HUES48 (cell line): ENCODE results near the gene HIVEP1.

Experiments
- H3K27ac ChIP-seq: one replicate; pipeline ENCODE4 v1.7.0; 2013; ENCODE audit warnings: low read depth, low read length, inconsistent platforms
- H3K27me3 ChIP-seq: 2 replicates; pipeline ENCODE4 v1.6.1; 2013; ENCODE audit warnings: mild to moderate bottlenecking, low read length; ENCODE audit not compliant: control insufficient read depth, insufficient read depth
- H3K36me3 ChIP-seq: 2 replicates; pipeline ENCODE4 v1.6.1; 2013; ENCODE audit warnings: low read length; ENCODE audit not compliant: control insufficient read depth, insufficient read depth
- H3K4me1 ChIP-seq: 2 replicates; pipeline ENCODE4 v1.6.1; 2013; ENCODE audit warnings: mild to moderate bottlenecking, low read length; ENCODE audit not compliant: control insufficient read depth, insufficient read depth
- H3K4me3 ChIP-seq: 2 replicates; pipeline ENCODE4 v1.5.1; 2013; ENCODE audit warnings: mild to moderate bottlenecking, low read depth, low read length
- H3K9ac ChIP-seq: 2 replicates; pipeline ENCODE4 v1.6.1; 2013; ENCODE audit warnings: mild to moderate bottlenecking, low read depth, low read length, moderate library complexity
- H3K9me3 ChIP-seq: 2 replicates; pipeline ENCODE4 v1.6.1; 2013; ENCODE audit warnings: low read length; ENCODE audit not compliant: control insufficient read depth, insufficient read depth

The HIVEP1 gene

GRCh38 chr6:12012038-12012557, at the start of gene HIVEP1:
Gene HIVEP1 (plus strand): TSS chr6:12012312. CDS start chr6:12015629, 3,317 bp downstream.
- peak within 1 kb of the TSS; percentile 65 for H3K4me3 ChIP-seq
- H3K27me3 ChIP-seq: peaks cover 10% of the 10 kb centered on the region; the same call in 1 of the 2 replicates
- H3K9ac ChIP-seq: peak within 1 kb of the TSS; percentile 73
- H3K36me3 ChIP-seq: peaks cover 26% of the 10 kb centered on the region
- no peaks in the 10 kb centered on the region for H3K9me3 ChIP-seq
- H3K27ac ChIP-seq: peak within 1 kb of the TSS; percentile 97
- peaks cover 37% of the 10 kb centered on the region for H3K4me1 ChIP-seq

DNA sequence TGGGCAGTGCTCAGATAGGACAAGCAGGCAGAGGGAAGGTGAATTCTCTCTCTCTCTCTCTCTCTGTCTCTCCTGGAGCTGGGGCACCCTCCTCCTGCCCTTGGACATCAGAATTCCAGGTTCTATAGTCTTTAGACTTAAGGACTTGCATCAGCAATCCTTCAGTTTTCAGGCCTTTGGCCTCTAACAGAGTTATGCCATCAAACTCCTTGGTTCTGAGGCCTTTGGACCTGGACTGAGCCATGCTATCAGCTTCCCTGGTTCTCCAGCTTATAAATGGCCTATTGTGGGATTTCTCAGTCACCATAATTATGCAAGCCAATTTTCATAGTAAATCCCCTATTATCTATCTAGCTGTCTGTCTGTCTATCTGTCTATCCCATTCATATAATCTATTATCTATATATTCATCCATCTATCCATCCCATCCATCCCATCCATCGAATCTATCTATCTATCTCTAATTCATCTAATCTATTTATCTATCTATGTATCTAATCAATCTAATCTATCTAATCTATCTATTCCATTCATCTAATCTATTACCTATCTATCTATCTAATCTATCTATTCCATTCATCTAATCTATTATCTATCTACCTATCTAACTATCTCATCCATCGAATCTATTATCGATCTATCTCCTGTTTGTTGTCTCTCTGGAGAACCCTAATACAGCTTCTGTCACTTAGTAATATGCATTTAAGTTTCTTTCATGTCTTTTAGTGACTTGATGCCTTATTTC, 48.2 kb upstream of the HIVEP1 start:
- H3K9ac ChIP-seq: no peak overlapping the region
- H3K4me1 ChIP-seq: peaks cover 6% of the 10 kb centered on the region; the same call in 1 of the 2 replicates
- H3K27ac ChIP-seq: no peak overlapping the region
- H3K27me3 ChIP-seq: no peaks in the 10 kb centered on the region
- H3K9me3 ChIP-seq: no peaks in the 10 kb centered on the region
- no peaks in the 10 kb centered on the region for H3K36me3 ChIP-seq
- no peak overlapping the region for H3K4me3 ChIP-seq

DNA sequence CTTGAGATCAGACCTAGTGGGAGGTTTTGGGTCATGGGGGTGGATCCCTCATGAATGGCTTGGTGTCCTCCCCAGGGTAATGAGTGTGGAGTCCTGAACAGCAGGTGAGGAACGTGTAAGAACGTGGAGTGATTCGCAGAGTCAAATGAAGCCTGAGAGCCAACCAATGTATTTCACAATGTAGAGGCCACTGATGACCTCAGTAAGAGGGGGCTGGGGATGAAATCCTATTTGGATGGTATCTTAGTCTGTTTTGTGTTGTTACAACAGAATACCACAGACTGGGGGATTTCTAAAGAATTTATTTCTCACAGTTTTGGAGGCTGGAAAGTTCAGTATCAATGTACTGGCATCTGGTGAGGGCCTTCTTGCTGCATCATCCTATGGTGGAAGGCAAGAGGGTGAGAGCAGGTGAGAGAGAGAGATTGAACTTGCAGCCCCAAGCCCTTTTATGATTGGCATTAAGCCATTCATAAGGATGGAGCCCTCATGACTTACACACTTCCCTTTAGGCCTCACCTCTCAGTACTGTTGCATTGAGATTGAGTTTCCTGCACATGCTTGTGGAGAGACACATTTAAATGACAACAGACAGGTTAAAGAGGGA, 47.3 kb upstream of the HIVEP1 start:
- Histone ChIP-seq H3K4me3 (no peak overlapping the region), H3K36me3 (no peaks in the 10 kb centered on the region), H3K4me1 (peaks cover 6% of the 10 kb centered on the region; the same call in 1 of the 2 replicates), H3K27ac (no peak overlapping the region), H3K9ac (no peak overlapping the region), H3K9me3 (no peaks in the 10 kb centered on the region), H3K27me3 (no peaks in the 10 kb centered on the region)

DNA sequence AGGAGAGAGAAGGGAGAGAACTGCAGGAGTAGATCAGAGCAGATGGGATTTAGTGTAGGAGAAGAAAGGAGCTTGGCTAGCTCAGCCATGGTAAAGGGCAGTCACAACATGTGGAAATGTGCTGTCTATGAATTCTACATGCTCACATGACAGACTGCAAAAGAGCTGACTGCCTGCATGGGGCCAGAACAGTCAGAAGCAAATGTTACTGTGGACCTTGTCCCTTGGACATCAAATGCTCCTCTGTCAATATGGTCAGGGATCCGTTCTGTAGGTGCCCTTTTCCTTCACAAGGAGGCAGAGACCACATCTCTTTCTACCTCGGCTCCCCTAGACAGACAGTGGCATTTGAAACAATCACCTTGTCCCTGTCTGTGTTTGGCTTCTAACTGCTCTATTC, 46.6 kb upstream of the HIVEP1 start:
- H3K4me3 ChIP-seq: no peak overlapping the region

GRCh38 chr6:11968241-11968806, 43.8 kb upstream of the HIVEP1 start:
- Histone ChIP-seq H3K4me1 (peaks cover 21% of the 10 kb centered on the region), H3K4me3 (no peak overlapping the region), H3K9me3 (no peaks in the 10 kb centered on the region), H3K27me3 (no peaks in the 10 kb centered on the region), H3K27ac (no peak overlapping the region), H3K36me3 (no peaks in the 10 kb centered on the region), H3K9ac (no peak overlapping the region)

More for the DNA sequence above, 46.6 kb upstream of the HIVEP1 start:
- H3K36me3 ChIP-seq: no peaks in the 10 kb centered on the region
- no peaks in the 10 kb centered on the region for H3K27me3 ChIP-seq
- no peak overlapping the region for H3K27ac ChIP-seq
- no peak overlapping the region for H3K9ac ChIP-seq
- H3K9me3 ChIP-seq: no peaks in the 10 kb centered on the region
- H3K4me1 ChIP-seq: peaks cover 6% of the 10 kb centered on the region; the same call in 1 of the 2 replicates

GRCh38 chr6:11969092-11969491, 43.0 kb upstream of the HIVEP1 start:
- H3K36me3 ChIP-seq: no peaks in the 10 kb centered on the region
- H3K4me3 ChIP-seq: no peak overlapping the region
- H3K27ac ChIP-seq: no peak overlapping the region
- no peak overlapping the region for H3K9ac ChIP-seq
- H3K9me3 ChIP-seq: no peaks in the 10 kb centered on the region
- no peaks in the 10 kb centered on the region for H3K27me3 ChIP-seq
- H3K4me1 ChIP-seq: peaks cover 24% of the 10 kb centered on the region

DNA sequence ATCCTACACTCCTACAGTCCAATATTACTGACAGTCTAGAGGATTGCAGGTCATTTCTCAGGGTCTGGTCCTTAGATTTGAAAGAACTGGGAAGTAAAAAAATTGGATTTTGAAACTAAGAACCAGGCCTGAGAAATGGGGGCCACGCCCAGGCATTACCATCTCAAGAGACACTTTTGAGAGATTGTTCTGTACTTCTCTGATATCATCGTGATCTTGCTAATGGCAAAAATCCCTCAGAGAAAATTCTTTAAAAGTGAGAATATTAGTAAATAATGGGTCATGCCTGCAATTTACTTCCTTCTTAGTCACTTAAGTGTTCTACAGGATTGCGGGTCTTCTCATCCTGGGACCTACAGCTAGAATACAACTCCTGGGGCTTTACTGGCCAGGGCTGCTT, 42.0 kb upstream of the HIVEP1 start:
- no peaks in the 10 kb centered on the region for H3K36me3 ChIP-seq
- no peak overlapping the region for H3K4me3 ChIP-seq
- no peak overlapping the region for H3K9ac ChIP-seq
- H3K4me1 ChIP-seq: peaks cover 23% of the 10 kb centered on the region
- no peaks in the 10 kb centered on the region for H3K27me3 ChIP-seq
- no peak overlapping the region for H3K27ac ChIP-seq
- H3K9me3 ChIP-seq: no peaks in the 10 kb centered on the region

- Histone ChIP-seq H3K27ac (no peak overlapping the region), H3K4me1 (peaks cover 19% of the 10 kb centered on the region)
These were observed 41.0 kb upstream of the HIVEP1 start for GRCh38 chr6:11971154-11971553.

GRCh38 chr6:11972270-11972669, 39.8 kb upstream of the HIVEP1 start:
- Histone ChIP-seq H3K9ac (no peak overlapping the region), H3K4me1 (peaks cover 19% of the 10 kb centered on the region), H3K27ac (peak overlapping the region; percentile 84), H3K9me3 (no peaks in the 10 kb centered on the region), H3K36me3 (no peaks in the 10 kb centered on the region), H3K27me3 (no peaks in the 10 kb centered on the region), H3K4me3 (no peak overlapping the region)

More at GRCh38 chr6:11971154-11971553, 41.0 kb upstream of the HIVEP1 start:
- Histone ChIP-seq H3K4me3 (no peak overlapping the region), H3K36me3 (no peaks in the 10 kb centered on the region), H3K9ac (no peak overlapping the region), H3K9me3 (no peaks in the 10 kb centered on the region), H3K27me3 (no peaks in the 10 kb centered on the region)

GRCh38 chr6:11972806-11973205, 39.3 kb upstream of the HIVEP1 start:
- Histone ChIP-seq H3K9me3 (no peaks in the 10 kb centered on the region), H3K4me1 (peaks cover 19% of the 10 kb centered on the region), H3K36me3 (no peaks in the 10 kb centered on the region), H3K4me3 (peak overlapping the region; percentile 10; the same call in 1 of the 2 replicates), H3K27ac (peak overlapping the region; percentile 84), H3K9ac (no peak overlapping the region), H3K27me3 (no peaks in the 10 kb centered on the region)

DNA sequence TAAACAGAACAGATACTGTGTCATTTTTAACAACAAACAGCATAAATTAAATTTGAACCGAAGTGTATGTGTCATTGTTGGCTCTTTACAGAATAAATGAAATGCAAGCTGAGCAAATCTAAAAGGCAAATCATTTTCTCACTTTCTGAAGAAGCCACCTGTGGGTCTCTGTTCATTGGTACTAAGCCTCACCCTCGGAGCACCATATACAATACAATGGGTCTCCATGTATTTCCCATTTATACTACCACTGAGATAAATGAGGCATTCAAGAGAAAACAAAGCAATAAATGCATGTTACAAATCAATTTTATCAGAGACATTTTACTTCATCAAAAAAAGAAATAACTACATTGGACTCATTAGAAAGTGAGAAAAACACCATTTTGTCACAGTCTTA, 38.9 kb upstream of the HIVEP1 start:
- no peaks in the 10 kb centered on the region for H3K9me3 ChIP-seq
- no peak overlapping the region for H3K9ac ChIP-seq

More for the DNA sequence above, 38.9 kb upstream of the HIVEP1 start:
- peak overlapping the region; percentile 84 for H3K27ac ChIP-seq
- peaks cover 19% of the 10 kb centered on the region for H3K4me1 ChIP-seq
- no peaks in the 10 kb centered on the region for H3K27me3 ChIP-seq
- H3K36me3 ChIP-seq: no peaks in the 10 kb centered on the region
- peak overlapping the region; percentile 10; the same call in 1 of the 2 replicates for H3K4me3 ChIP-seq
